WTC11 (cell line): ENCODE data around the gene CNTNAP2. TPM values are rescaled to one million over a fixed set of nuclear protein-coding genes. Genes with fewer than 3 reads are reported as not detected.

ENCODE experiments used
- ATAC-seq: fragments of 200-7000 bp; cut with Tn5 transposase; 2 replicates; pipeline ENCODE4 v1.10.0; 2021; ENCODE audit warnings: mild to moderate bottlenecking, moderate library complexity
- CTCF ChIA-PET: fragments of 300-600 bp; sonication (Branson Sonifier 250); formaldehyde crosslinking; loops from one replicate; lab custom pipeline; 2021; ENCODE audit warnings: antibody characterized with exemption; lab: Charles Lee
- POLR2A ChIA-PET: fragments of 350-600 bp; sonication (Branson Sonifier 250); formaldehyde crosslinking; loops from one replicate; lab custom pipeline; 2021; ENCODE audit warnings: antibody characterized with exemption; lab: Charles Lee
- DNase-seq: peaks from one replicate; pipeline ENCODE4 v3.0.0; 2021; ENCODE audit warnings: low spot score
- H3K27ac Mint-ChIP-seq: 2 replicates; pipeline ENCODE4 v1.8.0; 2021; ENCODE audit warnings: mixed read lengths
- H3K27me3 Mint-ChIP-seq: 2 replicates; pipeline ENCODE4 v1.8.0; 2021; ENCODE audit warnings: low read depth, mild to moderate bottlenecking, moderate library complexity, mixed read lengths
- H3K36me3 Mint-ChIP-seq: 2 replicates; pipeline ENCODE4 v1.8.0; 2021; ENCODE audit warnings: mixed read lengths
- H3K4me1 Mint-ChIP-seq: 2 replicates; pipeline ENCODE4 v1.8.0; 2022; ENCODE audit warnings: mixed read lengths
- H3K4me3 Mint-ChIP-seq: 2 replicates; pipeline ENCODE4 v1.8.0; 2021; ENCODE audit warnings: mild to moderate bottlenecking, moderate library complexity, mixed read lengths
- H3K9me3 Mint-ChIP-seq: 2 replicates; pipeline ENCODE4 v1.8.0; 2021; ENCODE audit warnings: mixed read lengths
- CBFB ChIP-seq: sonication (generic); formaldehyde crosslinking; IDR thresholded peaks from 2 replicates; pipeline ENCODE4 v1.8.1; 2022; ENCODE audit warnings: mild to moderate bottlenecking, low read depth, missing genetic modification reagents
- ELF4 ChIP-seq: sonication (generic); formaldehyde crosslinking; IDR thresholded peaks from 2 replicates; pipeline ENCODE4 v1.8.1; 2022; ENCODE audit warnings: low read depth, mild to moderate bottlenecking, moderate library complexity, missing genetic modification reagents
- GTF2I ChIP-seq: fragments of 250-450 bp; sonication (Bioruptor Pico); conservative IDR thresholded peaks from 2 replicates; pipeline ENCODE4 v1.4.0; 2021; ENCODE audit warnings: mild to moderate bottlenecking
- HMGA2 ChIP-seq: fragments of 250-450 bp; sonication (Bioruptor Pico); IDR thresholded peaks from 2 replicates; pipeline ENCODE4 v1.4.0; 2021; ENCODE audit warnings: mild to moderate bottlenecking, moderate library complexity
- JUN ChIP-seq: sonication (generic); formaldehyde crosslinking; IDR thresholded peaks from 2 replicates; pipeline ENCODE4 v1.8.0; 2023; ENCODE audit warnings: mild to moderate bottlenecking, missing genetic modification reagents
- NFE2L1 ChIP-seq: sonication (generic); formaldehyde crosslinking; IDR thresholded peaks from 2 replicates; pipeline ENCODE4 v1.8.1; 2023; ENCODE audit warnings: missing genetic modification reagents
- RORB ChIP-seq: fragments of 250-450 bp; sonication (Bioruptor Pico); IDR thresholded peaks from 2 replicates; pipeline ENCODE4 v1.9.0; 2021; ENCODE audit warnings: mild to moderate bottlenecking
- TCF7 ChIP-seq: sonication (generic); formaldehyde crosslinking; IDR thresholded peaks from 2 replicates; pipeline ENCODE4 v1.8.0; 2022; ENCODE audit warnings: mild to moderate bottlenecking, low read depth, missing genetic modification reagents, moderate library complexity
- ZNF138 ChIP-seq: sonication (generic); formaldehyde crosslinking; conservative IDR thresholded peaks from 2 replicates; pipeline ENCODE4 v1.8.1; 2022; ENCODE audit warnings: mild to moderate bottlenecking, moderate library complexity, missing genetic modification reagents
- ZNF219 ChIP-seq: sonication (generic); formaldehyde crosslinking; IDR thresholded peaks from 2 replicates; pipeline ENCODE4 v1.8.0; 2023; ENCODE audit warnings: missing genetic modification reagents, mild to moderate bottlenecking, borderline replicate concordance
- ZNF263 ChIP-seq: sonication (generic); formaldehyde crosslinking; IDR thresholded peaks from 2 replicates; pipeline ENCODE4 v1.8.1; 2022; ENCODE audit warnings: low read depth, mild to moderate bottlenecking, moderate library complexity, missing genetic modification reagents
- total RNA-seq: library from RNA; stranded (reverse); gene quantifications from 3 replicates; pipeline ENCODE4 v1.2.3, GENCODE V29; 2021
- TF ChIP-seq, protein P1 (sequence below): sonication (generic); formaldehyde crosslinking; IDR thresholded peaks from 2 replicates; pipeline ENCODE4 v1.8.1; 2023; ENCODE audit warnings: mild to moderate bottlenecking, missing genetic modification reagents, borderline replicate concordance
- TF ChIP-seq, protein P2 (sequence below): sonication (generic); formaldehyde crosslinking; IDR thresholded peaks from 2 replicates; pipeline ENCODE4 v1.8.0; 2022; ENCODE audit warnings: mild to moderate bottlenecking, missing genetic modification reagents
- TF ChIP-seq, protein P3 (sequence below): sonication (generic); formaldehyde crosslinking; IDR thresholded peaks from 2 replicates; pipeline ENCODE4 v1.8.1; 2023; ENCODE audit warnings: mild to moderate bottlenecking, missing genetic modification reagents
- TF ChIP-seq, protein P4 (sequence below): sonication (generic); formaldehyde crosslinking; IDR thresholded peaks from 2 replicates; pipeline ENCODE4 v1.8.1; 2022; ENCODE audit warnings: mild to moderate bottlenecking, moderate library complexity, missing genetic modification reagents
- TF ChIP-seq, protein P5 (sequence below): fragments of 250-450 bp; sonication (Bioruptor Pico); IDR thresholded peaks from 2 replicates; pipeline ENCODE4 v1.9.0; 2021; ENCODE audit warnings: mild to moderate bottlenecking
- TF ChIP-seq, protein P6 (sequence below): sonication (generic); formaldehyde crosslinking; IDR thresholded peaks from 2 replicates; pipeline ENCODE4 v1.8.0; 2022; ENCODE audit warnings: mild to moderate bottlenecking, missing genetic modification reagents
- TF ChIP-seq, protein P7 (sequence below): sonication (generic); formaldehyde crosslinking; IDR thresholded peaks from 2 replicates; pipeline ENCODE4 v1.8.1; 2023; ENCODE audit warnings: mild to moderate bottlenecking, moderate library complexity, missing genetic modification reagents

CNTNAP2 gene
- total RNA-seq, 1 experiment from 2014 or later = 63.8 TPM

DNA sequence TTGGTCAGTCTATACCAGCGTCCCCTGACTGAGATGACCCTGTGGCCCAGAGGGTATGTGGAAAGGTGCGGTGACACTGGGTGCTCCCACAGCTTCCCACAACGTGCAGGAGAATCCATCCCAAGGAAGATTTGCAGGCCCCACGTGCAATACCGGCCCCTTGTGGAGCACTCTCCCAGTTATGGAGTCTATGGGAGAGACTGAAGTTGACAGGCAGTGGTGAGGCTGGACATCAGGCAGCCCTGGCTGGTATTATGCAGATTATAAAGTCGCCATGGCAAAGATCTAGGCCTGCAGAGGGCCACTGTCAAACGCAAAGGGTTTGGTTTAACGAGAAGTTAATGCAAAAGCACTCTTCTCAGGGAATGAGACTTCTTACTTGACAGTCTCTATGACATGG is 2039.2 kb downstream of the CNTNAP2 start (continued):
- TF ChIP-seq, protein P1, sequence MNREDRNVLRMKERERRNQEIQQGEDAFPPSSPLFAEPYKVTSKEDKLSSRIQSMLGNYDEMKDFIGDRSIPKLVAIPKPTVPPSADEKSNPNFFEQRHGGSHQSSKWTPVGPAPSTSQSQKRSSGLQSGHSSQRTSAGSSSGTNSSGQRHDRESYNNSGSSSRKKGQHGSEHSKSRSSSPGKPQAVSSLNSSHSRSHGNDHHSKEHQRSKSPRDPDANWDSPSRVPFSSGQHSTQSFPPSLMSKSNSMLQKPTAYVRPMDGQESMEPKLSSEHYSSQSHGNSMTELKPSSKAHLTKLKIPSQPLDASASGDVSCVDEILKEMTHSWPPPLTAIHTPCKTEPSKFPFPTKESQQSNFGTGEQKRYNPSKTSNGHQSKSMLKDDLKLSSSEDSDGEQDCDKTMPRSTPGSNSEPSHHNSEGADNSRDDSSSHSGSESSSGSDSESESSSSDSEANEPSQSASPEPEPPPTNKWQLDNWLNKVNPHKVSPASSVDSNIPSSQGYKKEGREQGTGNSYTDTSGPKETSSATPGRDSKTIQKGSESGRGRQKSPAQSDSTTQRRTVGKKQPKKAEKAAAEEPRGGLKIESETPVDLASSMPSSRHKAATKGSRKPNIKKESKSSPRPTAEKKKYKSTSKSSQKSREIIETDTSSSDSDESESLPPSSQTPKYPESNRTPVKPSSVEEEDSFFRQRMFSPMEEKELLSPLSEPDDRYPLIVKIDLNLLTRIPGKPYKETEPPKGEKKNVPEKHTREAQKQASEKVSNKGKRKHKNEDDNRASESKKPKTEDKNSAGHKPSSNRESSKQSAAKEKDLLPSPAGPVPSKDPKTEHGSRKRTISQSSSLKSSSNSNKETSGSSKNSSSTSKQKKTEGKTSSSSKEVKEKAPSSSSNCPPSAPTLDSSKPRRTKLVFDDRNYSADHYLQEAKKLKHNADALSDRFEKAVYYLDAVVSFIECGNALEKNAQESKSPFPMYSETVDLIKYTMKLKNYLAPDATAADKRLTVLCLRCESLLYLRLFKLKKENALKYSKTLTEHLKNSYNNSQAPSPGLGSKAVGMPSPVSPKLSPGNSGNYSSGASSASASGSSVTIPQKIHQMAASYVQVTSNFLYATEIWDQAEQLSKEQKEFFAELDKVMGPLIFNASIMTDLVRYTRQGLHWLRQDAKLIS (CRISPR knock-in tag) = no peak
- no peak for TF ChIP-seq TCF7 (CRISPR knock-in tag)

DNA sequence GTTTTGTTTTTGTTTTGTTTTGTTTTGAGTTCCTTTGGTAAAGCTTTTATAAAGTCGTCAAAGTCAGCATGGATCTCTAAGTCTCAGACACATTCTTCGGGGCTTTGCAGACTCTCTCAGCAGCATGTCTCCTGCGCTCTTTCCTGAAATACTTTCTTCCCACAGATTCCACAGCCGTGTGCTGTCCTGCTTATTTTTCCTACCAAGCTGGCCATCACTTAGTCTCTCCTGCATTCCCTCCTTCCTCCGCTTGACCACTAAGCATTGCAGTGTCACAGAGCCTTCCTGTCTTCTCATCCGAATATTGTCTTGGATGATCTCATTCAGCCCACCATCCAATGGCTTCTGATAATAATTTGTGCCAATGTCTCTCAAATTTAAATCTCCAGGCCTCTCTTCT is 2039.6 kb downstream of the CNTNAP2 start:
- H3K4me3 Mint-ChIP-seq = no peak overlapping the region
- TF ChIP-seq ELF4 (CRISPR knock-in tag) = no peak
- TF ChIP-seq RORB (CRISPR knock-in tag) = no peak
- TF ChIP-seq, protein P2, sequence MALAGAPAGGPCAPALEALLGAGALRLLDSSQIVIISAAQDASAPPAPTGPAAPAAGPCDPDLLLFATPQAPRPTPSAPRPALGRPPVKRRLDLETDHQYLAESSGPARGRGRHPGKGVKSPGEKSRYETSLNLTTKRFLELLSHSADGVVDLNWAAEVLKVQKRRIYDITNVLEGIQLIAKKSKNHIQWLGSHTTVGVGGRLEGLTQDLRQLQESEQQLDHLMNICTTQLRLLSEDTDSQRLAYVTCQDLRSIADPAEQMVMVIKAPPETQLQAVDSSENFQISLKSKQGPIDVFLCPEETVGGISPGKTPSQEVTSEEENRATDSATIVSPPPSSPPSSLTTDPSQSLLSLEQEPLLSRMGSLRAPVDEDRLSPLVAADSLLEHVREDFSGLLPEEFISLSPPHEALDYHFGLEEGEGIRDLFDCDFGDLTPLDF (CRISPR knock-in tag) = no peak
- TF ChIP-seq, protein P3, sequence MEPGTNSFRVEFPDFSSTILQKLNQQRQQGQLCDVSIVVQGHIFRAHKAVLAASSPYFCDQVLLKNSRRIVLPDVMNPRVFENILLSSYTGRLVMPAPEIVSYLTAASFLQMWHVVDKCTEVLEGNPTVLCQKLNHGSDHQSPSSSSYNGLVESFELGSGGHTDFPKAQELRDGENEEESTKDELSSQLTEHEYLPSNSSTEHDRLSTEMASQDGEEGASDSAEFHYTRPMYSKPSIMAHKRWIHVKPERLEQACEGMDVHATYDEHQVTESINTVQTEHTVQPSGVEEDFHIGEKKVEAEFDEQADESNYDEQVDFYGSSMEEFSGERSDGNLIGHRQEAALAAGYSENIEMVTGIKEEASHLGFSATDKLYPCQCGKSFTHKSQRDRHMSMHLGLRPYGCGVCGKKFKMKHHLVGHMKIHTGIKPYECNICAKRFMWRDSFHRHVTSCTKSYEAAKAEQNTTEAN (CRISPR knock-in tag) = no peak
- TF ChIP-seq GTF2I (CRISPR knock-in tag) = no peak
- TF ChIP-seq CBFB (CRISPR knock-in tag) = no peak
- TF ChIP-seq, protein P4, sequence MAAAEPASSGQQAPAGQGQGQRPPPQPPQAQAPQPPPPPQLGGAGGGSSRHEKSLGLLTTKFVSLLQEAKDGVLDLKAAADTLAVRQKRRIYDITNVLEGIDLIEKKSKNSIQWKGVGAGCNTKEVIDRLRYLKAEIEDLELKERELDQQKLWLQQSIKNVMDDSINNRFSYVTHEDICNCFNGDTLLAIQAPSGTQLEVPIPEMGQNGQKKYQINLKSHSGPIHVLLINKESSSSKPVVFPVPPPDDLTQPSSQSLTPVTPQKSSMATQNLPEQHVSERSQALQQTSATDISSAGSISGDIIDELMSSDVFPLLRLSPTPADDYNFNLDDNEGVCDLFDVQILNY = no peak
- TF ChIP-seq, protein P1 (CRISPR knock-in tag) = no peak
- no peak for TF ChIP-seq ZNF219 (CRISPR knock-in tag)
- TF ChIP-seq ZNF263 (CRISPR knock-in tag) = no peak
- TF ChIP-seq HMGA2 (CRISPR knock-in tag) = no peak
- TF ChIP-seq, all 79 proteins: peak for 0
- DNase-seq (no peak), ATAC-seq (no peak)
- POLR2A ChIA-PET = no interaction called here
- CTCF ChIA-PET = no interaction called here
- H3K4me1 Mint-ChIP-seq = peaks cover 6% of the 10 kb centered on the region; the same call in 1 of the 2 replicates
- H3K36me3 Mint-ChIP-seq = peaks cover 13% of the 10 kb centered on the region
- no peak overlapping the region for H3K27ac Mint-ChIP-seq
- H3K27me3 Mint-ChIP-seq = no peaks in the 10 kb centered on the region
- H3K9me3 Mint-ChIP-seq = peaks cover 13% of the 10 kb centered on the region

DNA sequence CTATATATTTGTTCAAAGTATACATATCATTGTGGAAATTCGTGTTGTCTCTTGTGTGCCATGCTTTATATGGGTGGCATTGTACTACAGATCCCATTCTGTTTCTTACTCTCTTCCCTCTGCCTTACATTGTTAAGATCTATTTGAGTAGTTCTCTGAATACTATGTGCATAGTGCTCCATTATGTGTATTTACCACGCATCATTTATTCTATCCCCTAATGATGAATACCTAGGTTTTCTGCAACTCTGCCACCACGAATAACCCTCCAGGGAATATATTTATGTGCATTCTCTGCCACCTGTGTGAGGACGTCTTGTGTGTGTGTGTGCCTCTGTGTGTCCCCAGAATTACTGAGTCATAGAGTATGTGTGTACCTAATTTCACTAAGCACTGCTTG is 2042.7 kb downstream of the CNTNAP2 start:
- CTCF ChIA-PET = no interaction called here
- no peak overlapping the region for H3K27ac Mint-ChIP-seq
- POLR2A ChIA-PET = no interaction called here
- H3K27me3 Mint-ChIP-seq = no peaks in the 10 kb centered on the region
- H3K9me3 Mint-ChIP-seq = no peaks in the 10 kb centered on the region
- DNase-seq (no peak), ATAC-seq (no peak)
- no peak overlapping the region for H3K4me3 Mint-ChIP-seq
- no peaks in the 10 kb centered on the region for H3K36me3 Mint-ChIP-seq
- peaks cover 6% of the 10 kb centered on the region; the same call in 1 of the 2 replicates for H3K4me1 Mint-ChIP-seq
- TF ChIP-seq, protein P5, sequence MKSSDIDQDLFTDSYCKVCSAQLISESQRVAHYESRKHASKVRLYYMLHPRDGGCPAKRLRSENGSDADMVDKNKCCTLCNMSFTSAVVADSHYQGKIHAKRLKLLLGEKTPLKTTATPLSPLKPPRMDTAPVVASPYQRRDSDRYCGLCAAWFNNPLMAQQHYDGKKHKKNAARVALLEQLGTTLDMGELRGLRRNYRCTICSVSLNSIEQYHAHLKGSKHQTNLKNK (CRISPR knock-in tag) = no peak
- TF ChIP-seq, protein P6, sequence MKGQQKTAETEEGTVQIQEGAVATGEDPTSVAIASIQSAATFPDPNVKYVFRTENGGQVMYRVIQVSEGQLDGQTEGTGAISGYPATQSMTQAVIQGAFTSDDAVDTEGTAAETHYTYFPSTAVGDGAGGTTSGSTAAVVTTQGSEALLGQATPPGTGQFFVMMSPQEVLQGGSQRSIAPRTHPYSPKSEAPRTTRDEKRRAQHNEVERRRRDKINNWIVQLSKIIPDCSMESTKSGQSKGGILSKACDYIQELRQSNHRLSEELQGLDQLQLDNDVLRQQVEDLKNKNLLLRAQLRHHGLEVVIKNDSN (CRISPR knock-in tag) = no peak
- no peak for TF ChIP-seq ZNF138 (CRISPR knock-in tag)
- TF ChIP-seq NFE2L1 (CRISPR knock-in tag) = no peak
- TF ChIP-seq JUN (CRISPR knock-in tag) = no peak
- TF ChIP-seq, protein P7, sequence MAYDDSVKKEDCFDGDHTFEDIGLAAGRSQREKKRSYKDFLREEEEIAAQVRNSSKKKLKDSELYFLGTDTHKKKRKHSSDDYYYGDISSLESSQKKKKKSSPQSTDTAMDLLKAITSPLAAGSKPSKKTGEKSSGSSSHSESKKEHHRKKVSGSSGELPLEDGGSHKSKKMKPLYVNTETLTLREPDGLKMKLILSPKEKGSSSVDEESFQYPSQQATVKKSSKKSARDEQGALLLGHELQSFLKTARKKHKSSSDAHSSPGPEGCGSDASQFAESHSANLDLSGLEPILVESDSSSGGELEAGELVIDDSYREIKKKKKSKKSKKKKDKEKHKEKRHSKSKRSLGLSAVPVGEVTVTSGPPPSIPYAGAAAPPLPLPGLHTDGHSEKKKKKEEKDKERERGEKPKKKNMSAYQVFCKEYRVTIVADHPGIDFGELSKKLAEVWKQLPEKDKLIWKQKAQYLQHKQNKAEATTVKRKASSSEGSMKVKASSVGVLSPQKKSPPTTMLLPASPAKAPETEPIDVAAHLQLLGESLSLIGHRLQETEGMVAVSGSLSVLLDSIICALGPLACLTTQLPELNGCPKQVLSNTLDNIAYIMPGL (CRISPR knock-in tag) = no peak
